WTC11 (cell line): Measurements from ENCODE around the gene INPP5A. TPM values are rescaled to one million over a fixed set of nuclear protein-coding genes. Genes with fewer than 3 reads are reported as not detected.

Experiments
- ATAC-seq: fragments of 200-7000 bp; cut with Tn5 transposase; 2 replicates; pipeline ENCODE4 v1.10.0; 2021; ENCODE audit warnings: mild to moderate bottlenecking, moderate library complexity
- CTCF ChIA-PET: fragments of 300-600 bp; sonication (Branson Sonifier 250); formaldehyde crosslinking; loops from one replicate; lab custom pipeline; 2021; ENCODE audit warnings: antibody characterized with exemption; lab: Charles Lee
- POLR2A ChIA-PET: fragments of 350-600 bp; sonication (Branson Sonifier 250); formaldehyde crosslinking; loops from one replicate; lab custom pipeline; 2021; ENCODE audit warnings: antibody characterized with exemption; lab: Charles Lee
- DNase-seq: peaks from one replicate; pipeline ENCODE4 v3.0.0; 2021; ENCODE audit warnings: low spot score
- H3K27ac Mint-ChIP-seq: 2 replicates; pipeline ENCODE4 v1.8.0; 2021; ENCODE audit warnings: mixed read lengths
- H3K27me3 Mint-ChIP-seq: 2 replicates; pipeline ENCODE4 v1.8.0; 2021; ENCODE audit warnings: low read depth, mild to moderate bottlenecking, moderate library complexity, mixed read lengths
- H3K36me3 Mint-ChIP-seq: 2 replicates; pipeline ENCODE4 v1.8.0; 2021; ENCODE audit warnings: mixed read lengths
- H3K4me1 Mint-ChIP-seq: 2 replicates; pipeline ENCODE4 v1.8.0; 2022; ENCODE audit warnings: mixed read lengths
- H3K4me3 Mint-ChIP-seq: 2 replicates; pipeline ENCODE4 v1.8.0; 2021; ENCODE audit warnings: mild to moderate bottlenecking, moderate library complexity, mixed read lengths
- H3K9me3 Mint-ChIP-seq: 2 replicates; pipeline ENCODE4 v1.8.0; 2021; ENCODE audit warnings: mixed read lengths
- CTCF ChIP-seq: fragments of 200-600 bp; IDR thresholded peaks from 2 replicates; pipeline ENCODE4 v1.8.0; 2022; ENCODE audit warnings: antibody characterized with exemption
- ELF4 ChIP-seq: sonication (generic); formaldehyde crosslinking; IDR thresholded peaks from 2 replicates; pipeline ENCODE4 v1.8.1; 2022; ENCODE audit warnings: low read depth, mild to moderate bottlenecking, moderate library complexity, missing genetic modification reagents
- EMX1 ChIP-seq: fragments of 250-450 bp; sonication (Bioruptor Pico); IDR thresholded peaks from 2 replicates; pipeline ENCODE4 v1.8.0; 2021; ENCODE audit warnings: mild to moderate bottlenecking
- ETV6 ChIP-seq: sonication (generic); formaldehyde crosslinking; IDR thresholded peaks from 2 replicates; pipeline ENCODE4 v1.8.1; 2022; ENCODE audit warnings: mild to moderate bottlenecking, missing genetic modification reagents
- GRHL2 ChIP-seq: fragments of 250-450 bp; sonication (Bioruptor Pico); IDR thresholded peaks from 2 replicates; pipeline ENCODE4 v1.8.0; 2022; ENCODE audit warnings: mild to moderate bottlenecking, moderate library complexity; ENCODE audit not compliant: insufficient replicate concordance, severe bottlenecking
- JUN ChIP-seq: sonication (generic); formaldehyde crosslinking; IDR thresholded peaks from 2 replicates; pipeline ENCODE4 v1.8.0; 2023; ENCODE audit warnings: mild to moderate bottlenecking, missing genetic modification reagents
- MXD4 ChIP-seq: fragments of 250-450 bp; sonication (Bioruptor Pico); IDR thresholded peaks from 2 replicates; pipeline ENCODE4 v1.8.0; 2021; ENCODE audit warnings: mild to moderate bottlenecking, moderate library complexity, borderline replicate concordance
- NFYB ChIP-seq: sonication (generic); formaldehyde crosslinking; conservative IDR thresholded peaks from 2 replicates; pipeline ENCODE4 v1.8.0; 2022; ENCODE audit warnings: low read depth, missing genetic modification reagents
- RELA ChIP-seq: sonication (generic); formaldehyde crosslinking; IDR thresholded peaks from 2 replicates; pipeline ENCODE4 v1.8.1; 2022; ENCODE audit warnings: missing genetic modification reagents, mild to moderate bottlenecking, borderline replicate concordance
- SMAD3 ChIP-seq: sonication (generic); formaldehyde crosslinking; IDR thresholded peaks from 2 replicates; pipeline ENCODE4 v1.8.0; 2022; ENCODE audit warnings: missing genetic modification reagents, mild to moderate bottlenecking, borderline replicate concordance
- SOX15 ChIP-seq: fragments of 250-450 bp; sonication (Bioruptor Pico); IDR thresholded peaks from 2 replicates; pipeline ENCODE4 v1.9.0; 2021; ENCODE audit warnings: mild to moderate bottlenecking
- STAT6 ChIP-seq: sonication (generic); formaldehyde crosslinking; conservative IDR thresholded peaks from 2 replicates; pipeline ENCODE4 v1.8.1; 2023; ENCODE audit warnings: mild to moderate bottlenecking, low read depth, missing genetic modification reagents, moderate library complexity
- TP53 ChIP-seq: sonication (generic); formaldehyde crosslinking; IDR thresholded peaks from 2 replicates; pipeline ENCODE4 v1.8.1; 2023; ENCODE audit warnings: mild to moderate bottlenecking, missing genetic modification reagents
- ZBTB21 ChIP-seq: sonication (generic); formaldehyde crosslinking; IDR thresholded peaks from 2 replicates; pipeline ENCODE4 v1.8.1; 2023; ENCODE audit warnings: mild to moderate bottlenecking, missing genetic modification reagents, borderline replicate concordance
- ZNF671 ChIP-seq: fragments of 250-450 bp; sonication (Bioruptor Pico); IDR thresholded peaks from 2 replicates; pipeline ENCODE4 v1.8.0; 2021; ENCODE audit warnings: mild to moderate bottlenecking
- total RNA-seq: library from RNA; stranded (reverse); gene quantifications from 3 replicates; pipeline ENCODE4 v1.2.3, GENCODE V29; 2021
- TF ChIP-seq, protein P1 (sequence below): sonication (generic); formaldehyde crosslinking; IDR thresholded peaks from 2 replicates; pipeline ENCODE4 v1.8.1; 2022; ENCODE audit warnings: mild to moderate bottlenecking, moderate library complexity, missing genetic modification reagents
- TF ChIP-seq, protein P2 (sequence below): sonication (generic); formaldehyde crosslinking; IDR thresholded peaks from 2 replicates; pipeline ENCODE4 v1.8.0; 2022; ENCODE audit warnings: mild to moderate bottlenecking, missing genetic modification reagents
- TF ChIP-seq, protein P3 (sequence below): sonication (generic); formaldehyde crosslinking; IDR thresholded peaks from 2 replicates; pipeline ENCODE4 v1.8.1; 2023; ENCODE audit warnings: mild to moderate bottlenecking, missing genetic modification reagents, moderate library complexity

The INPP5A gene
- total RNA-seq, 1 experiment from 2014 or later, result 22.1 TPM

GRCh38 chr10:132691711-132692153, 154.1 kb downstream of the INPP5A start:
- TF ChIP-seq ZNF671 (CRISPR knock-in tag) (no peak), CTCF (no peak), SOX15 (CRISPR knock-in tag) (no peak), STAT6 (CRISPR knock-in tag) (no peak), NFYB (CRISPR knock-in tag) (no peak), ETV6 (CRISPR knock-in tag) (no peak), SMAD3 (CRISPR knock-in tag) (no peak), GRHL2 (CRISPR knock-in tag) (no peak), JUN (no peak), RELA (CRISPR knock-in tag) (no peak), ZBTB21 (CRISPR knock-in tag) (no peak)
- TF ChIP-seq, protein P1, sequence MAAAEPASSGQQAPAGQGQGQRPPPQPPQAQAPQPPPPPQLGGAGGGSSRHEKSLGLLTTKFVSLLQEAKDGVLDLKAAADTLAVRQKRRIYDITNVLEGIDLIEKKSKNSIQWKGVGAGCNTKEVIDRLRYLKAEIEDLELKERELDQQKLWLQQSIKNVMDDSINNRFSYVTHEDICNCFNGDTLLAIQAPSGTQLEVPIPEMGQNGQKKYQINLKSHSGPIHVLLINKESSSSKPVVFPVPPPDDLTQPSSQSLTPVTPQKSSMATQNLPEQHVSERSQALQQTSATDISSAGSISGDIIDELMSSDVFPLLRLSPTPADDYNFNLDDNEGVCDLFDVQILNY (CRISPR knock-in tag), result no peak
- TF ChIP-seq, protein P2, sequence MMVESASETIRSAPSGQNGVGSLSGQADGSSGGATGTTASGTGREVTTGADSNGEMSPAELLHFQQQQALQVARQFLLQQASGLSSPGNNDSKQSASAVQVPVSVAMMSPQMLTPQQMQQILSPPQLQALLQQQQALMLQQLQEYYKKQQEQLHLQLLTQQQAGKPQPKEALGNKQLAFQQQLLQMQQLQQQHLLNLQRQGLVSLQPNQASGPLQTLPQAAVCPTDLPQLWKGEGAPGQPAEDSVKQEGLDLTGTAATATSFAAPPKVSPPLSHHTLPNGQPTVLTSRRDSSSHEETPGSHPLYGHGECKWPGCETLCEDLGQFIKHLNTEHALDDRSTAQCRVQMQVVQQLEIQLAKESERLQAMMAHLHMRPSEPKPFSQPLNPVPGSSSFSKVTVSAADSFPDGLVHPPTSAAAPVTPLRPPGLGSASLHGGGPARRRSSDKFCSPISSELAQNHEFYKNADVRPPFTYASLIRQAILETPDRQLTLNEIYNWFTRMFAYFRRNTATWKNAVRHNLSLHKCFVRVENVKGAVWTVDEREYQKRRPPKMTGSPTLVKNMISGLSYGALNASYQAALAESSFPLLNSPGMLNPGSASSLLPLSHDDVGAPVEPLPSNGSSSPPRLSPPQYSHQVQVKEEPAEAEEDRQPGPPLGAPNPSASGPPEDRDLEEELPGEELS (CRISPR knock-in tag), result no peak
- TF ChIP-seq, protein P3, sequence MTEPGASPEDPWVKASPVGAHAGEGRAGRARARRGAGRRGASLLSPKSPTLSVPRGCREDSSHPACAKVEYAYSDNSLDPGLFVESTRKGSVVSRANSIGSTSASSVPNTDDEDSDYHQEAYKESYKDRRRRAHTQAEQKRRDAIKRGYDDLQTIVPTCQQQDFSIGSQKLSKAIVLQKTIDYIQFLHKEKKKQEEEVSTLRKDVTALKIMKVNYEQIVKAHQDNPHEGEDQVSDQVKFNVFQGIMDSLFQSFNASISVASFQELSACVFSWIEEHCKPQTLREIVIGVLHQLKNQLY (CRISPR knock-in tag), result no peak
- TF ChIP-seq, all 79 proteins: peak for 0
- peak; percentile 5 for DNase-seq
- Mint-ChIP-seq H3K4me1 (no peaks in the 10 kb centered on the region), H3K4me3 (no peak overlapping the region), H3K9me3 (peaks cover 38% of the 10 kb centered on the region), H3K27me3 (no peaks in the 10 kb centered on the region), H3K36me3 (peaks cover 12% of the 10 kb centered on the region), H3K27ac (peak overlapping the region; percentile 29; the same call in 1 of the 2 replicates)
- CTCF ChIA-PET, result no interaction called here
- POLR2A ChIA-PET, result no interaction called here
- ATAC-seq, result no peak

DNA sequence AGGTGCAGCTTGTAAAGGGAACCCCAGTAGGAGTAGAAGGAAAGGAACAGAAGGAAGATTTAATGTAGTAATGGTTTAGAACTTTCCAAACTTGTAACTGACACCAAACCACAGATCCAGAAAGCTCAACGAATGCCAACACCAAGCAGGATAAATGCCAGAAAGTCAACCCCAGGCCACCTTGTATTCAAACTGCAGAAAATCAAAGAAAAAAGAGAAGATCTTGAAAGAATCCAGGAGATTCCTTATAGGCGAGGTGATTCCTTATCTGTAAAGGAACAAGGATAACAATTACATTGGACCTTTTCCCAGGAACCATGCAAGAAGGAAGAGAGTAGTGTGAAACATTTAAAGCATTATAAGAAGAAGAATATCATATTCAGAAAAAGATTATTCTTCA, 154.7 kb downstream of the INPP5A start:
- TF ChIP-seq ELF4 (CRISPR knock-in tag) (no peak), ZBTB21 (CRISPR knock-in tag) (no peak), MXD4 (CRISPR knock-in tag) (no peak), TP53 (no peak), GRHL2 (CRISPR knock-in tag) (no peak), EMX1 (CRISPR knock-in tag) (no peak)
- CTCF ChIA-PET, result interaction anchor here (1.4 kb wide), 1 partner anchor 101 kb away, joined by 3 read pairs; no protein-coding TSS in a partner anchor
- Mint-ChIP-seq H3K27me3 (no peaks in the 10 kb centered on the region), H3K36me3 (peaks cover 12% of the 10 kb centered on the region), H3K9me3 (peaks cover 38% of the 10 kb centered on the region), H3K4me1 (no peaks in the 10 kb centered on the region), H3K4me3 (no peak overlapping the region), H3K27ac (no peak overlapping the region)
- POLR2A ChIA-PET, result no interaction called here
- ATAC-seq (no peak), DNase-seq (no peak)
